IMR-90 (cell line): ENCODE data around the gene PI4KA. TPM values are rescaled to one million over a fixed set of nuclear protein-coding genes. Genes with fewer than 3 reads are reported as not detected.

Experiments used
- ATAC-seq: fragments of 200-7000 bp; cut with Tn5 transposase; 2 replicates; pipeline ENCODE4 v1.9.1; 2020; ENCODE audit warnings: low read depth, mild to moderate bottlenecking, moderate library complexity
- BruUV-seq: library from RNA; stranded (reverse); fragments of 400-500 nt; replicated peaks from 2 replicates; lab custom pipeline; 2021; lab: Mats Ljungman, UMichigan
- CTCF ChIA-PET: fragments of 300-600 bp; formaldehyde crosslinking; extraction: SDS; loops from one replicate; lab custom pipeline; 2021; ENCODE audit warnings: antibody characterized with exemption; lab: Yijun Ruan, JAX
- POLR2A ChIA-PET: fragments of 300-600 bp; sonication (Branson Sonifier 250); formaldehyde crosslinking; loops from one replicate; lab custom pipeline; 2022; ENCODE audit warnings: antibody characterized with exemption; ENCODE audit not compliant: unreplicated experiment; lab: Charles Lee
- DNase-seq: peaks from one replicate; pipeline ENCODE4 v3.0.0; 2013
- H2AFZ ChIP-seq: replicated peaks from 2 replicates; pipeline ENCODE3; 2013; ENCODE audit warnings: low read length, mild to moderate bottlenecking; ENCODE audit not compliant: poor library complexity
- H2AK5ac ChIP-seq: 2 replicates; pipeline ENCODE4 v1.6.1; 2013; ENCODE audit warnings: low read depth, low read length, inconsistent platforms
- H2AK9ac ChIP-seq: replicated peaks from 2 replicates; pipeline ENCODE3; 2013; ENCODE audit warnings: mild to moderate bottlenecking, low read depth, low read length, moderate library complexity; ENCODE audit not compliant: poor library complexity
- H2BK120ac ChIP-seq: 2 replicates; pipeline ENCODE4 v1.6.1; 2013; ENCODE audit warnings: low read depth, low read length, inconsistent platforms
- H2BK15ac ChIP-seq: 3 replicates; pipeline ENCODE4 v1.6.1; 2013; ENCODE audit warnings: low read depth, low read length, inconsistent platforms
- H2BK20ac ChIP-seq: 2 replicates; pipeline ENCODE4 v1.6.1; 2013; ENCODE audit warnings: low read depth, mild to moderate bottlenecking, inconsistent platforms, low read length, moderate library complexity
- H2BK5ac ChIP-seq: 2 replicates; pipeline ENCODE4 v1.6.1; 2013; ENCODE audit warnings: mild to moderate bottlenecking, low read depth, low read length, inconsistent platforms; ENCODE audit not compliant: poor library complexity, severe bottlenecking
- H3K14ac ChIP-seq: replicated peaks from 2 replicates; pipeline ENCODE4 v1.6.1; 2013; ENCODE audit warnings: low read depth, low read length, inconsistent platforms
- H3K18ac ChIP-seq: 2 replicates; pipeline ENCODE4 v1.6.1; 2013; ENCODE audit warnings: low read depth, low read length, control low read depth
- H3K23ac ChIP-seq: 2 replicates; pipeline ENCODE4 v1.6.1; 2013; ENCODE audit warnings: low read depth, low read length, inconsistent platforms
- H3K27ac ChIP-seq: 2 replicates; pipeline ENCODE4 v1.5.1; 2013; ENCODE audit warnings: mild to moderate bottlenecking, control low read depth, low read length; ENCODE audit not compliant: insufficient read depth
- H3K27me3 ChIP-seq: 2 replicates; pipeline ENCODE4 v1.6.1; 2013; ENCODE audit warnings: low read length; ENCODE audit not compliant: control insufficient read depth, insufficient read depth
- H3K36me3 ChIP-seq: 2 replicates; pipeline ENCODE4 v1.6.1; 2013; ENCODE audit warnings: low read length, mixed read lengths; ENCODE audit not compliant: control insufficient read depth, insufficient read depth
- H3K4ac ChIP-seq: 2 replicates; pipeline ENCODE4 v1.6.1; 2013; ENCODE audit warnings: low read depth, low read length, inconsistent platforms
- H3K4me1 ChIP-seq: 2 replicates; pipeline ENCODE4 v1.6.1; 2013; ENCODE audit warnings: low read length, mixed read lengths; ENCODE audit not compliant: control insufficient read depth, insufficient read depth
- H3K4me2 ChIP-seq: 2 replicates; pipeline ENCODE4 v1.6.1; 2013; ENCODE audit warnings: low read depth, mild to moderate bottlenecking, control low read depth, low read length, moderate library complexity
- H3K4me3 ChIP-seq: 2 replicates; pipeline ENCODE4 v1.5.1; 2013; ENCODE audit warnings: low read depth, mild to moderate bottlenecking, control low read depth, low read length, moderate library complexity; ENCODE audit not compliant: insufficient read depth
- H3K56ac ChIP-seq: 2 replicates; pipeline ENCODE4 v1.6.1; 2013; ENCODE audit warnings: low read length, inconsistent platforms; ENCODE audit not compliant: insufficient read depth; ENCODE audit errors: extremely low read depth
- H3K79me1 ChIP-seq, 2 experiments: 2 replicates each; pipeline ENCODE4 v1.6.1; 2013; ENCODE audit warnings: low read length in 2 of 2, inconsistent platforms in 1 of 2, low read depth in 1 of 2
- H3K9ac ChIP-seq: 2 replicates; pipeline ENCODE4 v1.6.1; 2013; ENCODE audit warnings: low read depth, low read length, control low read depth
- H3K9me1 ChIP-seq: 2 replicates; pipeline ENCODE4 v1.6.1; 2013; ENCODE audit warnings: low read length, inconsistent platforms; ENCODE audit not compliant: insufficient read depth
- H3K9me3 ChIP-seq: 2 replicates; pipeline ENCODE4 v1.6.1; 2013; ENCODE audit warnings: low read length; ENCODE audit not compliant: control insufficient read depth, insufficient read depth
- H4K20me1 ChIP-seq: 2 replicates; pipeline ENCODE4 v1.6.1; 2013; ENCODE audit warnings: low read length, inconsistent platforms; ENCODE audit not compliant: insufficient read depth
- H4K5ac ChIP-seq: 2 replicates; pipeline ENCODE4 v1.6.1; 2013; ENCODE audit warnings: mild to moderate bottlenecking, low read depth, low read length, control low read depth
- H4K8ac ChIP-seq, 2 experiments: 2 replicates each; pipeline ENCODE4 v1.6.1; 2013; ENCODE audit warnings: low read depth in 2 of 2, low read length in 2 of 2, control low read depth in 1 of 2, inconsistent platforms in 1 of 2
- H4K91ac ChIP-seq: 2 replicates; pipeline ENCODE4 v1.6.1; 2013; ENCODE audit warnings: low read depth, low read length, inconsistent platforms; ENCODE audit not compliant: insufficient read depth
- CEBPB ChIP-seq: IDR thresholded peaks from 2 replicates; pipeline ENCODE4 v1.6.1; 2012; ENCODE audit warnings: low read depth, low read length, improper control_type of control experiment
- CHD1 ChIP-seq: IDR thresholded peaks from 2 replicates; pipeline ENCODE4 v1.6.1; 2012; ENCODE audit warnings: low read depth, low read length, improper control_type of control experiment
- CTCF ChIP-seq: conservative IDR thresholded peaks from 2 replicates; pipeline ENCODE4 v1.5.1; 2012; ENCODE audit warnings: mild to moderate bottlenecking, low read depth, low read length, improper control_type of control experiment
- ELK1 ChIP-seq: fragments of 150-350 bp; IDR thresholded peaks from 2 replicates; pipeline ENCODE4 v1.6.1; 2016; ENCODE audit warnings: low read depth, mild to moderate bottlenecking, low read length, moderate library complexity, borderline replicate concordance
- FOS ChIP-seq: fragments of 150-350 bp; IDR thresholded peaks from 2 replicates; pipeline ENCODE4 v1.6.1; 2016; ENCODE audit warnings: low read depth, low read length
- MAFK ChIP-seq: IDR thresholded peaks from 2 replicates; pipeline ENCODE4 v1.6.1; 2012; ENCODE audit warnings: low read depth, low read length, improper control_type of control experiment
- MAZ ChIP-seq: IDR thresholded peaks from 2 replicates; pipeline ENCODE4 v1.6.1; 2012; ENCODE audit warnings: low read depth, mild to moderate bottlenecking, low read length, improper control_type of control experiment, moderate library complexity, borderline replicate concordance
- MXI1 ChIP-seq: IDR thresholded peaks from 2 replicates; pipeline ENCODE4 v1.6.1; 2012; ENCODE audit warnings: low read depth, mild to moderate bottlenecking, low read length, moderate library complexity, borderline replicate concordance
- NFE2L2 ChIP-seq: fragments of 150-350 bp; IDR thresholded peaks from 2 replicates; pipeline ENCODE4 v1.6.1; 2016; ENCODE audit warnings: low read depth, mild to moderate bottlenecking, low read length
- POLR2A ChIP-seq: IDR thresholded peaks from 2 replicates; pipeline ENCODE4 v1.6.1; 2012; ENCODE audit warnings: mild to moderate bottlenecking, low read depth, low read length
- RAD21 ChIP-seq: IDR thresholded peaks from 2 replicates; pipeline ENCODE4 v1.6.1; 2012; ENCODE audit warnings: low read length, improper control_type of control experiment
- SMC3 ChIP-seq: fragments of 150-350 bp; IDR thresholded peaks from 2 replicates; pipeline ENCODE4 v1.6.1; 2016; ENCODE audit warnings: low read depth, mild to moderate bottlenecking, antibody characterized with exemption, low read length, moderate library complexity
- WGBS, 2 experiments: methylation state at CpG; one replicate each; pipeline versions ENCODE4 v1.1.5 to v1.1.7; 2013; ENCODE audit warnings: missing lambda C conversion rate in 2 of 2; ENCODE audit not compliant: insufficient read length in 1 of 2; ENCODE audit errors: extremely low coverage in 2 of 2; 5-methylcytosine and 5-hydroxymethylcytosine counted together
- dilution Hi-C: fragments of 300-500 bp; cut with HindIII; formaldehyde crosslinking; loops from one replicate; pipeline ENCODE4 v1.14.3; 2018; ENCODE audit warnings: low sequenced_read_pairs; ENCODE audit not compliant: unreplicated experiment
- in situ Hi-C: fragments of 300-500 bp; cut with MboI; formaldehyde crosslinking; loops from 3 replicates; pipeline ENCODE4 v1.14.3; 2019; ENCODE audit warnings: low sequenced_read_pairs, inconsistent platforms, mixed read lengths
- intact Hi-C: fragments of 100-400 bp; cut with micrococcal nuclease; formaldehyde crosslinking; loops from 2 replicates; pipeline ENCODE4 v1.10.0; 2022
- polyA plus RNA-seq, 3 experiments: library from polyadenylated mRNA; depleted of rRNA; stranded (reverse); fragments of >200 nt; gene quantifications; 2 replicates each; pipeline ENCODE4 v1.2.3, GENCODE V29; 2012; ENCODE audit warnings: low replicate concordance in 1 of 3
- total RNA-seq: library from RNA; depleted of rRNA; stranded (reverse); fragments of >200 nt; gene quantifications from 2 replicates; pipeline ENCODE4 v1.2.3, GENCODE V29; 2012

Gene PI4KA
- total and polyA plus RNA-seq, 2 of the 4 experiments (the other 2 are of a cell fraction), result 16.8 to 35.5 TPM

GRCh38 chr22:20658433-20659222, 200.0 kb downstream of the PI4KA start:
- H3K23ac ChIP-seq, result no peak overlapping the region
- H3K4me3 ChIP-seq, result no peak overlapping the region
- H3K9me3 ChIP-seq, result no peaks in the 10 kb centered on the region
- no peaks in the 10 kb centered on the region for H4K20me1 ChIP-seq
- H2BK120ac ChIP-seq, result no peak overlapping the region
- dilution Hi-C loops, result no loop called here
- no peak overlapping the region for H3K14ac ChIP-seq
- no peaks in the 10 kb centered on the region for H3K9me1 ChIP-seq
- H2BK20ac ChIP-seq, result no peak overlapping the region
- intact Hi-C loops, result no loop called here
- peaks cover 28% of the 10 kb centered on the region for H3K27me3 ChIP-seq
- no peak overlapping the region for H3K56ac ChIP-seq
- H4K8ac ChIP-seq, result no peak overlapping the region
- no peaks in the 10 kb centered on the region for H3K79me1 ChIP-seq
- H3K27ac ChIP-seq, result no peak overlapping the region
- H2BK15ac ChIP-seq, result no peak overlapping the region
- H2AK9ac ChIP-seq, result no peak overlapping the region
- DNase-seq, result no peak
- no peak overlapping the region for H2AFZ ChIP-seq
- no peak overlapping the region for H2BK5ac ChIP-seq
- no TSS peak for BruUV-seq
- H3K9ac ChIP-seq, result no peak overlapping the region
- no peaks in the 10 kb centered on the region for H3K36me3 ChIP-seq
- H3K18ac ChIP-seq, result no peak overlapping the region
- TF ChIP-seq POLR2A, result no peak
- TF ChIP-seq RAD21, result no peak
- no peak for TF ChIP-seq CTCF
- no peak for TF ChIP-seq MAFK
- no peak for TF ChIP-seq MAZ
- TF ChIP-seq SMC3, result no peak
- TF ChIP-seq CEBPB, result no peak
- TF ChIP-seq MXI1, result no peak
- no peak for TF ChIP-seq NFE2L2
- TF ChIP-seq FOS, result no peak
- TF ChIP-seq ELK1, result no peak
- no peak for TF ChIP-seq CHD1
- in situ Hi-C loops, result no loop called here
- no peak overlapping the region for H3K4ac ChIP-seq
- no peak overlapping the region for H4K5ac ChIP-seq
- no peak overlapping the region for H3K4me2 ChIP-seq
- peaks cover under 1% of the 10 kb centered on the region; the same call in 1 of the 2 replicates for H3K4me1 ChIP-seq
- H2AK5ac ChIP-seq, result no peak overlapping the region
- no peak for ATAC-seq
- no peak overlapping the region for H4K91ac ChIP-seq
- CTCF ChIA-PET, result interaction anchor here (0.8 kb wide), 1 partner anchor 16 kb away, joined by 4 read pairs; no protein-coding TSS in a partner anchor
- POLR2A ChIA-PET, result no interaction called here
- 66 to 98% methylated on average over 5 to 7 of the region's 11 CpGs for WGBS, 2 experiments
